OCI-LY7 (cell line): ENCODE measurements around the gene ANKMY1. TPM values are rescaled to one million over a fixed set of nuclear protein-coding genes. Genes with fewer than 3 reads are reported as not detected.

Experiments used
- BruUV-seq: library from RNA; stranded (reverse); fragments of 400-500 nt; replicated peaks from 2 replicates; lab custom pipeline; 2021; lab: Mats Ljungman, UMichigan
- CTCF ChIA-PET: fragments of 300-600 bp; sonication (Branson Sonifier 250); formaldehyde crosslinking; loops from one replicate; lab custom pipeline; 2022; ENCODE audit warnings: antibody characterized with exemption; ENCODE audit not compliant: unreplicated experiment; lab: Charles Lee
- POLR2A ChIA-PET: fragments of 300-600 bp; sonication (Branson Sonifier 250); formaldehyde crosslinking; loops from one replicate; lab custom pipeline; 2022; ENCODE audit warnings: antibody characterized with exemption; lab: Charles Lee
- DNase-seq: peaks from one replicate; pipeline ENCODE4 v3.0.0-alpha.2; 2015; ENCODE audit warnings: low spot score
- H2AFZ ChIP-seq: fragments of 200-600 bp; sonication (generic), shearing (Covaris generic); 2 replicates; pipeline ENCODE4 v1.6.1; 2014; ENCODE audit warnings: mild to moderate bottlenecking, antibody characterized with exemption, low read length, moderate library complexity
- H3K27ac ChIP-seq: fragments of 200-600 bp; sonication (generic); 2 replicates; pipeline ENCODE4 v1.5.1; 2014; ENCODE audit warnings: mixed run types, low read depth, mild to moderate bottlenecking, moderate library complexity, low read length, inconsistent platforms; ENCODE audit not compliant: poor library complexity, severe bottlenecking
- H3K36me3 ChIP-seq: fragments of 200-600 bp; sonication (generic); 2 replicates; pipeline ENCODE4 v1.6.1; 2014; ENCODE audit warnings: mild to moderate bottlenecking, antibody characterized with exemption, low read length, moderate library complexity, mixed read lengths; ENCODE audit not compliant: insufficient read depth
- H3K4me1 ChIP-seq: fragments of 200-600 bp; sonication (generic); 2 replicates; pipeline ENCODE4 v1.5.1; 2014; ENCODE audit warnings: mild to moderate bottlenecking, low read length; ENCODE audit not compliant: insufficient read depth, poor library complexity, severe bottlenecking
- H3K4me2 ChIP-seq: fragments of 200-600 bp; sonication (generic); 2 replicates; pipeline ENCODE4 v1.6.1; 2014; ENCODE audit warnings: mild to moderate bottlenecking, low read length
- H3K4me3 ChIP-seq: fragments of 200-600 bp; sonication (generic); 2 replicates; pipeline ENCODE4 v1.5.1; 2014; ENCODE audit warnings: mild to moderate bottlenecking, low read depth, low read length; ENCODE audit not compliant: poor library complexity, severe bottlenecking
- H3K79me2 ChIP-seq: fragments of 200-600 bp; sonication (generic); 2 replicates; pipeline ENCODE4 v1.6.1; 2016; ENCODE audit warnings: low read depth, mild to moderate bottlenecking, low read length, moderate library complexity, mixed read lengths; ENCODE audit not compliant: insufficient read depth
- H3K9me2 ChIP-seq: fragments of 200-600 bp; sonication (generic); 2 replicates; pipeline ENCODE4 v1.6.1; 2016; ENCODE audit warnings: mild to moderate bottlenecking, low read length, mixed read lengths; ENCODE audit not compliant: insufficient read depth
- H3K9me3 ChIP-seq: fragments of 200-600 bp; sonication (generic); 2 replicates; pipeline ENCODE4 v1.6.1; 2014; ENCODE audit warnings: mild to moderate bottlenecking, mixed run types, low read length, mixed read lengths
- H4K20me1 ChIP-seq: fragments of 200-600 bp; sonication (generic); 2 replicates; pipeline ENCODE4 v1.6.1; 2014; ENCODE audit warnings: mild to moderate bottlenecking, antibody characterized with exemption, low read length, moderate library complexity, mixed read lengths; ENCODE audit not compliant: insufficient read depth
- CTCF ChIP-seq: fragments of 200-600 bp; sonication (generic); conservative IDR thresholded peaks from 2 replicates; pipeline ENCODE4 v1.5.1; 2014; ENCODE audit warnings: mild to moderate bottlenecking, antibody characterized with exemption, low read length, moderate library complexity, mixed read lengths
- EZH2phosphoT487 ChIP-seq: fragments of 200-600 bp; sonication (generic); IDR thresholded peaks from 2 replicates; pipeline ENCODE4 v1.6.1; 2018; ENCODE audit warnings: low read depth, borderline replicate concordance, mild to moderate bottlenecking, mixed run types, antibody characterized with exemption, low read length, moderate library complexity, mixed read lengths
- intact Hi-C: fragments of 100-400 bp; cut with micrococcal nuclease; formaldehyde crosslinking; loops from one replicate; pipeline ENCODE4 v1.10.0; 2022; ENCODE audit not compliant: unreplicated experiment
- total RNA-seq, 2 experiments: library from RNA; depleted of rRNA in 1 of 2; stranded (reverse); fragments of >200 nt in 1 of 2; shearing (Covaris generic) in 1 of 2; gene quantifications; 2 replicates each; pipeline ENCODE4 v1.2.3, GENCODE V29; 2014 to 2022

ANKMY1 gene
- total RNA-seq, 2 experiments from 2014 or later = 30.6 to 65.9 TPM

GRCh38 chr2:240500561-240501423 is 57.0 kb downstream of the ANKMY1 start:
- H3K9me3 ChIP-seq = no peaks in the 10 kb centered on the region
- no peak for DNase-seq
- POLR2A ChIA-PET = no interaction called here
- no peaks in the 10 kb centered on the region for H3K79me2 ChIP-seq
- intact Hi-C loops = no loop called here
- no peak overlapping the region for H2AFZ ChIP-seq
- H3K4me1 ChIP-seq = no peaks in the 10 kb centered on the region
- peaks cover 51% of the 10 kb centered on the region for H3K36me3 ChIP-seq
- H3K4me2 ChIP-seq = no peak overlapping the region
- H3K4me3 ChIP-seq = no peak overlapping the region
- no peaks in the 10 kb centered on the region for H4K20me1 ChIP-seq
- H3K27ac ChIP-seq = no peak overlapping the region
- no TSS peak for BruUV-seq
- TF ChIP-seq CTCF (no peak), EZH2phosphoT487 (no peak)
- CTCF ChIA-PET = no interaction called here
- H3K9me2 ChIP-seq = no peaks in the 10 kb centered on the region

- intact Hi-C loops = no loop called here
- Histone ChIP-seq H3K79me2 (no peaks in the 10 kb centered on the region), H3K27ac (no peak overlapping the region), H3K4me3 (no peak overlapping the region), H3K9me2 (no peaks in the 10 kb centered on the region), H3K36me3 (peaks cover 53% of the 10 kb centered on the region), H4K20me1 (no peaks in the 10 kb centered on the region), H3K4me1 (no peaks in the 10 kb centered on the region), H2AFZ (no peak overlapping the region), H3K9me3 (no peaks in the 10 kb centered on the region), H3K4me2 (no peak overlapping the region)
- no peak for DNase-seq
- TF ChIP-seq EZH2phosphoT487 (no peak), CTCF (no peak)
- POLR2A ChIA-PET = no interaction called here
- no TSS peak for BruUV-seq
- CTCF ChIA-PET = no interaction called here
Observed at GRCh38 chr2:240499309-240500301, 58.2 kb downstream of the ANKMY1 start.
